H9 (cell line): ENCODE measurements around the gene MAML1. TPM values are rescaled to one million over a fixed set of nuclear protein-coding genes. Genes with fewer than 3 reads are reported as not detected.
A peak's percentile ranks its signal among the peaks of the same experiment; 100 is the strongest.

ENCODE experiments used
- DNase-seq: peaks from one replicate; pipeline ENCODE4 v3.0.0-alpha.2; 2017
- H2AFZ ChIP-seq: one replicate; pipeline ENCODE4 v1.6.1; 2013; ENCODE audit warnings: mild to moderate bottlenecking, low read length, control low read depth, moderate library complexity
- H2AK5ac ChIP-seq: 2 replicates; pipeline ENCODE4 v1.6.1; 2013; ENCODE audit warnings: low read length, control low read depth, mixed read lengths; ENCODE audit not compliant: insufficient read length
- H2BK120ac ChIP-seq: one replicate; pipeline ENCODE4 v1.6.1; 2013; ENCODE audit warnings: low read depth, mild to moderate bottlenecking, low read length, control low read depth, inconsistent platforms; ENCODE audit not compliant: poor library complexity, severe bottlenecking
- H2BK12ac ChIP-seq: 2 replicates; pipeline ENCODE4 v1.6.1; 2013; ENCODE audit warnings: low read length, control low read depth, mixed read lengths, low read depth; ENCODE audit not compliant: insufficient read length
- H2BK15ac ChIP-seq: 2 replicates; pipeline ENCODE4 v1.6.1; 2013; ENCODE audit warnings: low read depth, low read length, control low read depth
- H2BK20ac ChIP-seq: one replicate; pipeline ENCODE4 v1.6.1; 2013; ENCODE audit warnings: low read depth, mild to moderate bottlenecking, low read length, control low read depth, inconsistent platforms; ENCODE audit not compliant: poor library complexity, severe bottlenecking
- H2BK5ac ChIP-seq: 2 replicates; pipeline ENCODE4 v1.6.1; 2013; ENCODE audit warnings: low read length, control low read depth, mixed read lengths; ENCODE audit not compliant: insufficient read length
- H3K14ac ChIP-seq: 2 replicates; pipeline ENCODE4 v1.6.1; 2013; ENCODE audit warnings: low read length, control low read depth; ENCODE audit not compliant: insufficient read depth
- H3K18ac ChIP-seq: 2 replicates; pipeline ENCODE4 v1.6.1; 2013; ENCODE audit warnings: low read depth, mild to moderate bottlenecking, mixed read lengths, low read length, control low read depth; ENCODE audit not compliant: insufficient read length
- H3K23ac ChIP-seq: 2 replicates; pipeline ENCODE4 v1.6.1; 2013; ENCODE audit warnings: low read length, control low read depth, mixed read lengths, low read depth; ENCODE audit not compliant: insufficient read length
- H3K23me2 ChIP-seq: 2 replicates; pipeline ENCODE4 v1.6.1; 2013; ENCODE audit warnings: low read depth, mild to moderate bottlenecking, mixed read lengths, low read length, control low read depth; ENCODE audit not compliant: insufficient read length, poor library complexity, severe bottlenecking
- H3K27ac ChIP-seq: 2 replicates; pipeline ENCODE4 v1.5.1; 2013; ENCODE audit warnings: low read length, control low read depth, mixed read lengths, low read depth; ENCODE audit not compliant: insufficient read length
- H3K27me3 ChIP-seq: 2 replicates; pipeline ENCODE4 v1.6.1; 2013; ENCODE audit warnings: low read length, control low read depth, inconsistent platforms; ENCODE audit not compliant: insufficient read depth
- H3K4ac ChIP-seq: 2 replicates; pipeline ENCODE4 v1.6.1; 2013; ENCODE audit warnings: low read depth, mild to moderate bottlenecking, control low read depth, inconsistent platforms, low read length, moderate library complexity
- H3K4me1 ChIP-seq: 2 replicates; pipeline ENCODE4 v1.6.1; 2013; ENCODE audit warnings: low read length, control low read depth, inconsistent platforms; ENCODE audit not compliant: insufficient read depth
- H3K4me2 ChIP-seq: 2 replicates; pipeline ENCODE4 v1.6.1; 2013; ENCODE audit warnings: low read length, control low read depth, mixed read lengths; ENCODE audit not compliant: insufficient read length, insufficient read depth
- H3K56ac ChIP-seq: 2 replicates; pipeline ENCODE4 v1.6.1; 2013; ENCODE audit warnings: low read depth, mild to moderate bottlenecking, mixed read lengths, low read length, control low read depth; ENCODE audit not compliant: insufficient read length
- H3K79me1 ChIP-seq: 2 replicates; pipeline ENCODE4 v1.6.1; 2013; ENCODE audit warnings: low read depth, mild to moderate bottlenecking, moderate library complexity, low read length, control low read depth, inconsistent platforms; ENCODE audit not compliant: insufficient read depth, poor library complexity, severe bottlenecking
- H3K79me2 ChIP-seq: 2 replicates; pipeline ENCODE4 v1.6.1; 2013; ENCODE audit warnings: low read length, control low read depth, inconsistent platforms; ENCODE audit not compliant: insufficient read depth
- H3K9ac ChIP-seq: 2 replicates; pipeline ENCODE4 v1.6.1; 2013; ENCODE audit warnings: low read length, control low read depth, mixed read lengths; ENCODE audit not compliant: insufficient read length; ENCODE audit errors: extremely low read depth
- H3K9me3 ChIP-seq: one replicate; pipeline ENCODE4 v1.6.1; 2013; ENCODE audit warnings: low read depth, low read length, inconsistent platforms; ENCODE audit not compliant: control insufficient read depth
- H3T11ph ChIP-seq: one replicate; pipeline ENCODE4 v1.6.1; 2013; ENCODE audit warnings: mild to moderate bottlenecking, low read length, control low read depth, inconsistent platforms
- H4K20me1 ChIP-seq: one replicate; pipeline ENCODE4 v1.6.1; 2013; ENCODE audit not compliant: control insufficient read depth, insufficient read length, insufficient read depth
- H4K5ac ChIP-seq: 2 replicates; pipeline ENCODE4 v1.6.1; 2013; ENCODE audit warnings: low read depth, mild to moderate bottlenecking, mixed read lengths, low read length, control low read depth; ENCODE audit not compliant: insufficient read length
- H4K8ac ChIP-seq: replicated peaks from 2 replicates; pipeline ENCODE4 v1.6.1; 2013; ENCODE audit warnings: low read length, control low read depth, mixed read lengths, low read depth; ENCODE audit not compliant: insufficient read length
- H4K91ac ChIP-seq: 2 replicates; pipeline ENCODE4 v1.6.1; 2013; ENCODE audit warnings: low read depth, mild to moderate bottlenecking, moderate library complexity, mixed read lengths, low read length, control low read depth; ENCODE audit not compliant: insufficient read length
- H3K27ac Mint-ChIP-seq, 3 experiments: 2 replicates in 2 of 3; 3 replicates in 1 of 3; pipeline ENCODE4 v1.8.0; 2020 to 2021; ENCODE audit warnings: mixed read lengths in 3 of 3, mild to moderate bottlenecking in 1 of 3, moderate library complexity in 1 of 3
- H3K27me3 Mint-ChIP-seq: 2 replicates; pipeline ENCODE4 v1.8.0; 2021; ENCODE audit warnings: low read depth, mild to moderate bottlenecking, moderate library complexity, mixed read lengths
- H3K36me3 Mint-ChIP-seq, 3 experiments: 2 replicates in 2 of 3; 3 replicates in 1 of 3; pipeline ENCODE4 v1.8.0; 2020 to 2021; ENCODE audit warnings: low read depth in 3 of 3, mixed read lengths in 3 of 3; ENCODE audit not compliant: insufficient read depth in 1 of 3
- H3K4me1 Mint-ChIP-seq, 2 experiments: 2 replicates each; pipeline ENCODE4 v1.8.0; 2020; ENCODE audit warnings: mixed read lengths in 2 of 2
- H3K4me3 Mint-ChIP-seq, 2 experiments: 2 replicates in 1 of 2; 3 replicates in 1 of 2; pipeline ENCODE4 v1.8.0; 2020 to 2021; ENCODE audit warnings: mild to moderate bottlenecking in 2 of 2, mixed read lengths in 2 of 2, moderate library complexity in 1 of 2
- H3K9me3 Mint-ChIP-seq, 2 experiments: 2 replicates in 1 of 2; 3 replicates in 1 of 2; pipeline ENCODE4 v1.8.0; 2020; ENCODE audit warnings: mild to moderate bottlenecking in 2 of 2, mixed read lengths in 2 of 2, moderate library complexity in 1 of 2
- WGBS: extraction: QIAGEN DNeasy Blood & Tissue Kit; methylation state at CpG from one replicate; pipeline ENCODE4 v1.1.7; 2013; ENCODE audit warnings: missing lambda C conversion rate, low lambda C conversion rate, mixed read lengths; ENCODE audit not compliant: insufficient read length; ENCODE audit errors: extremely low coverage; 5-methylcytosine and 5-hydroxymethylcytosine counted together
- total RNA-seq: library from RNA; stranded (reverse); gene quantifications from 2 replicates; pipeline ENCODE4 v1.2.1, GENCODE V29; 2021
- TF ChIP-seq, protein P1 (sequence below): fragments of 200-600 bp; sonication (generic); conservative IDR thresholded peaks from 3 replicates; pipeline ENCODE4 v1.8.0; 2021; ENCODE audit warnings: antibody characterized with exemption, mild to moderate bottlenecking

MAML1 gene
- total RNA-seq, 1 experiment from 2014 or later, result 50.8 TPM

DNA sequence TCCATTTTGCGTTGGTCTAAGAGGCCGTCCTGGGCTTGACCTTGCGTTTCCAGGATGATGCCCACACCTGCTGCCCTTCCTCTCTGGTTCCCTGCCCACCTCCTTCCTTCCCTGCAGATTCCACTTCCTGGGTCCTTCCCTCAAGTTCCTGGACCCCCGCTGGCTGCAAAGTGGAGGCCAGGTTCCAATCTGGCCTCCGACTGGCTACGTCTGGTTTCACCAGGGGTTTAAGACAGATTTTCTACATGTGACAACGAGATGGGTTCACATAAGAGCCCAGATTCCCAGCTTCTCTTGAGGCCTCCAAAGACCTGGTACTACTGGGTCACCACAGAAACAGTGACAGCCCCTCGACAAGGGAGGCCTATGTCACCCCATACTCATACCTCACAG lies 71.9 kb downstream of the MAML1 start:
- H4K8ac ChIP-seq, result no peak overlapping the region
- H3K14ac ChIP-seq, result no peak overlapping the region
- no peaks in the 10 kb centered on the region for H4K20me1 ChIP-seq
- no peak overlapping the region for H4K91ac ChIP-seq
- no peaks in the 10 kb centered on the region; the same call in 1 of the 2 replicates for H3K79me2 ChIP-seq
- TF ChIP-seq, protein P1, sequence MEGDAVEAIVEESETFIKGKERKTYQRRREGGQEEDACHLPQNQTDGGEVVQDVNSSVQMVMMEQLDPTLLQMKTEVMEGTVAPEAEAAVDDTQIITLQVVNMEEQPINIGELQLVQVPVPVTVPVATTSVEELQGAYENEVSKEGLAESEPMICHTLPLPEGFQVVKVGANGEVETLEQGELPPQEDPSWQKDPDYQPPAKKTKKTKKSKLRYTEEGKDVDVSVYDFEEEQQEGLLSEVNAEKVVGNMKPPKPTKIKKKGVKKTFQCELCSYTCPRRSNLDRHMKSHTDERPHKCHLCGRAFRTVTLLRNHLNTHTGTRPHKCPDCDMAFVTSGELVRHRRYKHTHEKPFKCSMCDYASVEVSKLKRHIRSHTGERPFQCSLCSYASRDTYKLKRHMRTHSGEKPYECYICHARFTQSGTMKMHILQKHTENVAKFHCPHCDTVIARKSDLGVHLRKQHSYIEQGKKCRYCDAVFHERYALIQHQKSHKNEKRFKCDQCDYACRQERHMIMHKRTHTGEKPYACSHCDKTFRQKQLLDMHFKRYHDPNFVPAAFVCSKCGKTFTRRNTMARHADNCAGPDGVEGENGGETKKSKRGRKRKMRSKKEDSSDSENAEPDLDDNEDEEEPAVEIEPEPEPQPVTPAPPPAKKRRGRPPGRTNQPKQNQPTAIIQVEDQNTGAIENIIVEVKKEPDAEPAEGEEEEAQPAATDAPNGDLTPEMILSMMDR, result no peak
- Mint-ChIP-seq H3K27ac (no peak overlapping the region), H3K36me3 (peaks cover 9 to 19% (median 14%) of the 10 kb centered on the region in 3 experiments; a peak in 6 of 7 replicates), H3K4me3 (peak overlapping the region; percentile 78 to 87; a peak in 4 of 5 replicates), H3K4me1 (peaks cover 28 to 39% of the 10 kb centered on the region in 2 experiments), H3K9me3 (no peaks in the 10 kb centered on the region), H3K27me3 (no peaks in the 10 kb centered on the region)
- H2BK5ac ChIP-seq, result no peak overlapping the region
- no peak overlapping the region for H4K5ac ChIP-seq
- no peak for DNase-seq
- H3K23ac ChIP-seq, result no peak overlapping the region
- no peak overlapping the region for H3T11ph ChIP-seq
- H3K9ac ChIP-seq, result no peak overlapping the region
- no peak overlapping the region for H2AK5ac ChIP-seq
- H2BK20ac ChIP-seq, result no peak overlapping the region
- no peak overlapping the region for H3K56ac ChIP-seq
- H2BK12ac ChIP-seq, result no peak overlapping the region
- H3K18ac ChIP-seq, result no peak overlapping the region
- H3K4ac ChIP-seq, result no peak overlapping the region
- no peaks in the 10 kb centered on the region for H3K4me1 ChIP-seq
- no CpG with 5 or more reads among the region's 8 CpGs for WGBS
- no peaks in the 10 kb centered on the region for H3K27me3 ChIP-seq
- H3K27ac ChIP-seq, result no peak overlapping the region
- H3K23me2 ChIP-seq, result peaks cover 5% of the 10 kb centered on the region
- no peak overlapping the region for H2BK120ac ChIP-seq
- peaks cover 5% of the 10 kb centered on the region for H3K79me1 ChIP-seq
- H3K9me3 ChIP-seq, result no peaks in the 10 kb centered on the region
- no peak overlapping the region for H2AFZ ChIP-seq
- no peak overlapping the region for H2BK15ac ChIP-seq
- H3K4me2 ChIP-seq, result peak overlapping the region; percentile 51
